Skin of body (tissue), 3 donors: ENCODE measurements around the gene GLB1L. TPM values are rescaled to one million over a fixed set of nuclear protein-coding genes. Genes with fewer than 3 reads are reported as not detected.
"Not testable (repeated sequence)": the region's sequence is repeated elsewhere in the genome, so short reads cannot be mapped to it uniquely, and the experiment has no call there.

Experiments
- DNase-seq: peaks from one replicate; lab custom pipeline; 2025; lab: John Stamatoyannopoulos, UW
- small RNA-seq: library from RNA; depleted of rRNA; stranded (forward); fragments of <200 nt; gene quantifications from one replicate; pipeline ENCODE3, GENCODE V24; 2014; ENCODE audit warnings: low replicate concordance
- total RNA-seq: library from RNA; depleted of rRNA; stranded (reverse); fragments of >200 nt; gene quantifications from one replicate; pipeline ENCODE4 v1.2.3, GENCODE V29; 2014

GLB1L gene
- total RNA-seq, 1 donor from 2014 or later = 6.8 TPM

- no peak for DNase-seq
Measured at GRCh38 chr2:219207884-219208740, 37.1 kb downstream of the GLB1L start.

GRCh38 chr2:219207134-219207883 lies 37.9 kb downstream of the GLB1L start:
- no peak for DNase-seq

- DNase-seq = peak; percentile 93
Measured at GRCh38 chr2:219206328-219207133, 38.7 kb downstream of the GLB1L start, which contains the start of gene ZFAND2B. TSS of gene ZFAND2B (plus strand) at chr2:219206782. CDS start at chr2:219206988, 206 bp downstream.

- DNase-seq = no peak
Measured at GRCh38 chr2:219205981-219206327, 39.3 kb downstream of the GLB1L start.

DNA sequence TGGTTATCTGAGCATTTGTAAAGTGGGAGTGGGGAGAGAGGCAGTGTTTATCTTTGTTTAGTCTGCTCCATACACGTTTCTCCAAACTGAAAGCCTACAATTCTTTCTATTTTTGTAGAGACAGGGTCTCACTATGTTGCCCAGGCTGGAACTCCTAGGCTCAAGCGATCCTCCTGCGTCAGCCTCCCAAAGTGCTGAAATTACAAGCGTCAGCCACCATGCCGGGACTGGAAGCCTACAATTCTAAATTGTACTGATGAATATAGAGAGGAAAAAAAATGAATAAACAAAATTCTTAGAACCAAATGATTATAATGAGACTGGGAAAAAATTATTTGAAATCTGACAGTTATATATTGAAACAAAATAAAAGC lies 40.1 kb downstream of the GLB1L start:
- DNase-seq = no peak

GRCh38 chr2:219204425-219205164 lies 40.6 kb downstream of the GLB1L start:
- DNase-seq = no peak

GRCh38 chr2:219201331-219201730 lies 43.9 kb downstream of the GLB1L start:
- DNase-seq = not testable (repeated sequence)

GRCh38 chr2:219200502-219201326 lies 44.5 kb downstream of the GLB1L start:
- DNase-seq = not testable (repeated sequence)

DNA sequence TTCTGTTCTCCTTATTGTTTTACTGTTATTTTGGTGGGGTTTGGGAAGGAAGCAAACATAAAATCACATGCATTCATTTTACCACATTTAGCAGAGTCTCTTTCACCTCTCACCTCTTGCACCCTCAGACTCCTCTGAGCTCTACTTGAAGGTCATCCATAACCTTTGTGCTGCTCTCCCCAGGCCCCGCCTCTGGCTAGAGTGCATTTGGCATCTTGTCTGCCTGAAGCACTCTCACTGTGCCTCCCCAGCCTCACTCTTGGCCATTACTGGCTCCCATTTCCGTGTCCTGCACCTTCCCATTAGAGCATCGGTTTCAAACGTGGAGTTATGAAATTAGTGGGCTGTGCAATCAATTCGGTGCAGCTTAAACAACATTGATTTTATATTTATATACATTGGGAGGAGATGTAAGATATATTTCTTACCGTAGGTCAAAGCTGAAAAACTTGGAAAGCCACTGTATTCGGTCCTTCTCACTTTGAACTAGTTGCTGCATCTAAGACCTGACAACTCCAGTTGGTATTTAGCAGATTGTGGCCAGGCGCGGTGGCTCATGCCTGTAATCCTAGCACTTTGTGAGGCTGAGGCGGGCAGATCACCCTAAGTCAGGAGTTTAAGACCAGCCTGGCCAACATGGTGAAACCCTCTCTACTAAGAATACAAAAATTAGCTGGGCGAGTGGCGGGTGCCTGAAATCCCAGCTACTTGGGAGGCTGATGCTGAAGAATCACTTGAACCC lies 45.6 kb downstream of the GLB1L start:
- DNase-seq = no peak

DNA sequence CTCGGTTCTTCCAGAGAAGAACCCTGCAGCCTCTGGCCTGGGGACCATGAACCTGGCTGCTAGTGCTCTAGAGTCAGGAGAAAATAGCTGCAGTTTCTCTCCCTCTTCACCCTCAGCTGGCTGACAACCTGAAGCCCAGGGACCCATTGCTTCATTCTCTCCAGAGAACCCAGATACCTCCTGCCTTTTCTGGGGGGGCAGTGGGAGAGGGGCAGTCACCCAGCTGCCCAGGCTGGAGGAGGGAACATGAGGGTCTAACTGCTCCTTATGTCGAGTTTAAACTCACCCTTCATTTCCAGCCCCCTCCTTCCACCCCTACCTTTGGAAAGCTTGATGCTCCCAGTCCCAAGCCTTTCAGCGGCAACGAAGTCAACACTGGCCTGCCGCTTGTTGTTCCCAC lies 46.3 kb downstream of the GLB1L start:
- no peak for DNase-seq

DNA sequence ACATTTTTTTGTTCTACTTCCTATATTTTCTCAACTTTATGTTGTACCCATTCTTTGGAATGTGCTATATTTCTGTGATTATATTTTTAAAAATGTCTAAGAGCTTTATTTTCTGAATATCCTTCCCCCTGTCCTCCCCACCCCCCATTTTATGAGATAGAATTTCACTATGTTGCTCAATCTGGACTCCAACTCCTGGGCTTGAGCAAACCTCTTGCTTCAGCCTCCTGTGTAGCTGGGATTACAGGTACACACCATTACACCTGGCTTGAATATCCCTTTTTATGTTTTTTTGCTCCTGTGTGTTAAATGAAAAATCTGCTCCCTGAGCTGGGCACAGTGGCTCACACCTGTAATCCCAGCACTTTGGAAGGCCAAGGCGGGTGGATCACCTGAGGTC lies 47.9 kb downstream of the GLB1L start:
- no peak for DNase-seq

DNA sequence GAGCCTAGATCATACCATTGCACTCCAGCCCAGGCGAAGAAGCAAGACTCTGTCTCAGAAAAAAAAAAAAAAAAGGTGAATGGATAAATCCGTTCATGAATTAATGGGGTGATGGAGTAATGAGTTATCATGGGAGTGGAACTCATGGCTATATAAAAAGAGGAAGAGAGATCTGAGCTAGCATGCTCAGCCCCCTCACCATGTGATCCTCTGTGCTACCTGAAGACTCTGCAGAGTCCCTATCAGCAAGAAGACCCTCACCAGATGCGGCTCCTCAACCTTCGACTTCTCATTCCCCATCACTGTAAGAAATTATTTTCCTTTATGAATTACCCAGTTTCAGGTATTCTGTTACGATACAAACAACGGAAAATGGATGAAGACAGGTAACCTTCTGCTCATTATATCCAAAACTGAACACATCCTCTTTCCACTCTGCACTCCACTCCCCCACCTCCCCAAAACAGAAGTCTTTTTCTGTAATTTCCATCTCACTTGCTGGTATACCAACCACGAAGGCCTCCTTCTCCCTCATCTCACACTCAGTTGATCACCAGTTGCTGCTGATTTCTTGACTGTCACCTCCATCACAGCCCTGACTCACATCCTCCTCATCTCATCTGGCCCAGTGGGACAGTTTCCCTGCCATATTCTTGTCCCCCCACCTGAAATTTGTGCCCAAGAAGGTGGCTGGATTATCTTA lies 58.3 kb downstream of the GLB1L start:
- DNase-seq = no peak

Small RNAs within 50 kb of the gene (small RNA-seq; reads per million reads assigned to genes)
- gene MIR153-1 = 0.07 reads per million

Other genes starting within 250 kb of the GLB1L start
- gene CFAP65, start 203.9 kb downstream of the GLB1L start, total RNA-seq = not detected
- 0.10 TPM for gene IHH, start 184.5 kb downstream of the GLB1L start, total RNA-seq
- gene NHEJ1, start 84.6 kb downstream of the GLB1L start, total RNA-seq = 10.7 TPM
- 1.5 TPM for gene SLC23A3, start 75.4 kb downstream of the GLB1L start, total RNA-seq
- gene CNPPD1, start 68.5 kb downstream of the GLB1L start, total RNA-seq = 24.1 TPM
- gene RETREG2, start 67.2 kb downstream of the GLB1L start, total RNA-seq = 31.2 TPM
- gene ZFAND2B, start 38.7 kb downstream of the GLB1L start, total RNA-seq = 14.1 TPM
- 23.8 TPM for gene ABCB6, start 26.5 kb downstream of the GLB1L start, total RNA-seq
- 24.7 TPM for gene ATG9A, start 15.8 kb downstream of the GLB1L start, total RNA-seq
- 41.6 TPM for gene ANKZF1, start 15.6 kb downstream of the GLB1L start, total RNA-seq
- 8.2 TPM for gene STK16, start within 50 bp of the GLB1L start, total RNA-seq
- gene TUBA4B, start 7.8 kb upstream of the GLB1L start, total RNA-seq = not detected
- gene TUBA4A, start 8.5 kb upstream of the GLB1L start, total RNA-seq = 35.7 TPM
- 46.7 TPM for gene DNAJB2, start 33.9 kb upstream of the GLB1L start, total RNA-seq
- gene PTPRN, start 64.0 kb upstream of the GLB1L start, total RNA-seq = not detected
- gene RESP18, start 87.3 kb upstream of the GLB1L start, total RNA-seq = not detected
- gene DNPEP, start 142.5 kb upstream of the GLB1L start, total RNA-seq = 42.4 TPM
- gene DES, start 172.9 kb upstream of the GLB1L start, total RNA-seq = 318 TPM
- 10.5 TPM for gene SPEG, start 189.4 kb upstream of the GLB1L start, total RNA-seq